DND-41 (cell line): Measurements from ENCODE around the gene DBNDD2.

Experiments used
- EZH2 ChIP-seq: IDR thresholded peaks from 3 replicates; pipeline ENCODE4 v1.6.1; 2012; ENCODE audit warnings: borderline replicate concordance, low read depth, mild to moderate bottlenecking, moderate library complexity, low read length, inconsistent platforms; ENCODE audit not compliant: severe bottlenecking
- TF ChIP-seq, protein P1 (sequence below): IDR thresholded peaks from 2 replicates; pipeline ENCODE4 v1.5.1; 2012; ENCODE audit warnings: borderline replicate concordance, low read length, moderate library complexity, mild to moderate bottlenecking; ENCODE audit not compliant: poor library complexity, severe bottlenecking; ENCODE audit errors: extremely low read depth

DNA sequence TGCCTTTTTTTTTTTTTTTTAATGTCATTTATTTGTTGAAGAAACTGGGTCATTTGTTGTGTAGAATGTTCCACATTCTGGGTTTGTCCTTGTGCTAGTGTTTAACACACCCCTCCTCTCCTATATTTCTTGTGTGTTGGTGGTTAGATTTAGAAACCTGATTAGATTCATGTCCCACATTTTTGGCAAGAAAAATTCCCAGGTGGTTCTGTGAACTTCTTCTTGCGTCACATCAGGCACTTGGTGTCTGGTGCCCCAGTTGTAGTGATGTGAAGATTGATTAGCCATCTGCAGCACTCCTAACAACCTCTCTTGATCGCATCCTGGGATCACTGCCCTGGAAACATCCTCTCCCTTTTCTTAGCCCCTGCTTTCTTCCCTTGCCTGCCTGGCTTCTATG lies 15.6 kb downstream of the DBNDD2 start:
- no peak for TF ChIP-seq EZH2
- TF ChIP-seq, protein P1, sequence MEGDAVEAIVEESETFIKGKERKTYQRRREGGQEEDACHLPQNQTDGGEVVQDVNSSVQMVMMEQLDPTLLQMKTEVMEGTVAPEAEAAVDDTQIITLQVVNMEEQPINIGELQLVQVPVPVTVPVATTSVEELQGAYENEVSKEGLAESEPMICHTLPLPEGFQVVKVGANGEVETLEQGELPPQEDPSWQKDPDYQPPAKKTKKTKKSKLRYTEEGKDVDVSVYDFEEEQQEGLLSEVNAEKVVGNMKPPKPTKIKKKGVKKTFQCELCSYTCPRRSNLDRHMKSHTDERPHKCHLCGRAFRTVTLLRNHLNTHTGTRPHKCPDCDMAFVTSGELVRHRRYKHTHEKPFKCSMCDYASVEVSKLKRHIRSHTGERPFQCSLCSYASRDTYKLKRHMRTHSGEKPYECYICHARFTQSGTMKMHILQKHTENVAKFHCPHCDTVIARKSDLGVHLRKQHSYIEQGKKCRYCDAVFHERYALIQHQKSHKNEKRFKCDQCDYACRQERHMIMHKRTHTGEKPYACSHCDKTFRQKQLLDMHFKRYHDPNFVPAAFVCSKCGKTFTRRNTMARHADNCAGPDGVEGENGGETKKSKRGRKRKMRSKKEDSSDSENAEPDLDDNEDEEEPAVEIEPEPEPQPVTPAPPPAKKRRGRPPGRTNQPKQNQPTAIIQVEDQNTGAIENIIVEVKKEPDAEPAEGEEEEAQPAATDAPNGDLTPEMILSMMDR: no peak
